ENCODE results near the gene MRTFB.
A peak's percentile ranks its signal among the peaks of the same experiment; 100 is the strongest.

MRTFB gene

GRCh38 chr16:14240964-14241363 is 169.8 kb downstream of the MRTFB start:
- no peak for DNase-seq

- no peak for DNase-seq
These were observed 170.5 kb downstream of the MRTFB start for GRCh38 chr16:14241631-14242030.

GRCh38 chr16:14242769-14243168 is 171.7 kb downstream of the MRTFB start:
- no peak for DNase-seq

- no peak for DNase-seq
These were observed 173.3 kb downstream of the MRTFB start for GRCh38 chr16:14244196-14245010.

GRCh38 chr16:14248791-14249190 is 177.7 kb downstream of the MRTFB start:
- no peak for DNase-seq

- peak; percentile 60 for DNase-seq
These were observed 178.3 kb downstream of the MRTFB start for GRCh38 chr16:14249291-14250032.

GRCh38 chr16:14251419-14251818 is 180.3 kb downstream of the MRTFB start:
- no peak for DNase-seq

GRCh38 chr16:14252860-14253259 is 181.7 kb downstream of the MRTFB start:
- DNase-seq = no peak

- DNase-seq = no peak
These were observed 191.9 kb downstream of the MRTFB start for GRCh38 chr16:14263011-14263410.

- no peak for DNase-seq
These were observed 192.7 kb downstream of the MRTFB start for GRCh38 chr16:14263769-14264168.

- no peak for DNase-seq
These were observed 193.3 kb downstream of the MRTFB start for GRCh38 chr16:14264327-14264943.

- DNase-seq = no peak
These were observed 197.0 kb downstream of the MRTFB start for GRCh38 chr16:14268073-14268472.

GRCh38 chr16:14275934-14276333 is 204.8 kb downstream of the MRTFB start:
- DNase-seq = no peak

GRCh38 chr16:14278749-14279148 is 207.6 kb downstream of the MRTFB start:
- no peak for DNase-seq

- no peak for DNase-seq
These were observed 209.4 kb downstream of the MRTFB start for GRCh38 chr16:14280541-14280940.

- DNase-seq = no peak
These were observed 212.7 kb downstream of the MRTFB start for GRCh38 chr16:14283786-14284185.

GRCh38 chr16:14284371-14284770 is 213.3 kb downstream of the MRTFB start:
- DNase-seq = no peak

- DNase-seq = peak; percentile 87
These were observed 213.9 kb downstream of the MRTFB start for GRCh38 chr16:14284930-14285512.

- DNase-seq = peak; percentile 97
These were observed 214.6 kb downstream of the MRTFB start for GRCh38 chr16:14285513-14286367.

- DNase-seq = peak; percentile 69
These were observed 215.5 kb downstream of the MRTFB start for GRCh38 chr16:14286368-14287230.

GRCh38 chr16:14289692-14290340 is 218.7 kb downstream of the MRTFB start:
- peak; percentile 66 for DNase-seq
